ENCODE measurements around the gene TRMT10A.

TRMT10A gene

GRCh38 chr4:99563310-99564186 is at the start of gene TRMT10A:
Gene TRMT10A, minus strand, starts transcription at chr4:99564039. Its CDS starts 4,701 bp downstream, at chr4:99559338.
- peak; percentile 95 for DNase-seq

- no peak for DNase-seq
Measured at GRCh38 chr4:99612704-99613103, 48.9 kb upstream of the TRMT10A start.

GRCh38 chr4:99612281-99612680 is 48.4 kb upstream of the TRMT10A start:
- no peak for DNase-seq

- no peak for DNase-seq
Measured at GRCh38 chr4:99610605-99611175, 46.9 kb upstream of the TRMT10A start.

GRCh38 chr4:99608417-99608816 is 44.6 kb upstream of the TRMT10A start:
- no peak for DNase-seq

GRCh38 chr4:99606716-99607115 is 42.9 kb upstream of the TRMT10A start:
- no peak for DNase-seq

- no peak for DNase-seq
Measured at GRCh38 chr4:99594818-99595217, 31.0 kb upstream of the TRMT10A start.

- no peak for DNase-seq
Measured at GRCh38 chr4:99593781-99594641, 30.2 kb upstream of the TRMT10A start.

- DNase-seq = no peak
Measured at GRCh38 chr4:99591757-99592156, 27.9 kb upstream of the TRMT10A start.

GRCh38 chr4:99587803-99588202 is 24.0 kb upstream of the TRMT10A start:
- no peak for DNase-seq

GRCh38 chr4:99587309-99587708 is 23.5 kb upstream of the TRMT10A start:
- no peak for DNase-seq

GRCh38 chr4:99586797-99587196 is 23.0 kb upstream of the TRMT10A start:
- DNase-seq = no peak

- no peak for DNase-seq
Measured at GRCh38 chr4:99586322-99586721, 22.5 kb upstream of the TRMT10A start.

- no peak for DNase-seq
Measured at GRCh38 chr4:99585516-99585915, 21.7 kb upstream of the TRMT10A start.

GRCh38 chr4:99578714-99579113 is 14.9 kb upstream of the TRMT10A start:
- no peak for DNase-seq

- no peak for DNase-seq
Measured at GRCh38 chr4:99574530-99575324, 10.9 kb upstream of the TRMT10A start, which contains the start of gene MTTP. Gene MTTP, plus strand, starts transcription at chr4:99574824. Its CDS starts 86 bp downstream, at chr4:99574910.

- DNase-seq = no peak
Measured at GRCh38 chr4:99573735-99574368, 10.0 kb upstream of the TRMT10A start.

GRCh38 chr4:99572527-99573240 is 8.8 kb upstream of the TRMT10A start:
- DNase-seq = no peak

GRCh38 chr4:99571883-99572282 is 8.0 kb upstream of the TRMT10A start:
- no peak for DNase-seq

GRCh38 chr4:99564921-99565320 is 1.1 kb upstream of the TRMT10A start:
- DNase-seq = no peak

- no peak for DNase-seq
Measured at GRCh38 chr4:99552872-99553271, 11.0 kb downstream of the TRMT10A start.
